ENCODE results near the gene COL19A1. TPM values are rescaled to one million over a fixed set of nuclear protein-coding genes. Genes with fewer than 3 reads are reported as not detected.

COL19A1 gene
- total RNA-seq, 2 donors from 2014 or later = 1.4 to 1.5 TPM

GRCh38 chr6:70028926-70029325, 162.6 kb downstream of the COL19A1 start:
- Mint-ChIP-seq H3K27ac (no peak overlapping the region), H3K4me3 (no peak overlapping the region), H3K4me1 (peaks cover 6% of the 10 kb centered on the region), H3K9me3 (no peaks in the 10 kb centered on the region), H3K27me3 (ENCODE audit: insufficient read depth) (no peaks in the 10 kb centered on the region), H3K36me3 (ENCODE audit: low read depth) (no peaks in the 10 kb centered on the region)
- no peak overlapping the region for H3K4me3 ChIP-seq (ENCODE audit: low read length)
- H3K9ac ChIP-seq (ENCODE audit: extremely low read depth, low read length, poor library complexity, severe bottlenecking) = no peak overlapping the region
- no peak for DNase-seq
- H3K27me3 ChIP-seq (ENCODE audit: control insufficient read depth, insufficient read depth, low read length, poor library complexity, severe bottlenecking) = no peaks in the 10 kb centered on the region
- TF ChIP-seq, protein P1, sequence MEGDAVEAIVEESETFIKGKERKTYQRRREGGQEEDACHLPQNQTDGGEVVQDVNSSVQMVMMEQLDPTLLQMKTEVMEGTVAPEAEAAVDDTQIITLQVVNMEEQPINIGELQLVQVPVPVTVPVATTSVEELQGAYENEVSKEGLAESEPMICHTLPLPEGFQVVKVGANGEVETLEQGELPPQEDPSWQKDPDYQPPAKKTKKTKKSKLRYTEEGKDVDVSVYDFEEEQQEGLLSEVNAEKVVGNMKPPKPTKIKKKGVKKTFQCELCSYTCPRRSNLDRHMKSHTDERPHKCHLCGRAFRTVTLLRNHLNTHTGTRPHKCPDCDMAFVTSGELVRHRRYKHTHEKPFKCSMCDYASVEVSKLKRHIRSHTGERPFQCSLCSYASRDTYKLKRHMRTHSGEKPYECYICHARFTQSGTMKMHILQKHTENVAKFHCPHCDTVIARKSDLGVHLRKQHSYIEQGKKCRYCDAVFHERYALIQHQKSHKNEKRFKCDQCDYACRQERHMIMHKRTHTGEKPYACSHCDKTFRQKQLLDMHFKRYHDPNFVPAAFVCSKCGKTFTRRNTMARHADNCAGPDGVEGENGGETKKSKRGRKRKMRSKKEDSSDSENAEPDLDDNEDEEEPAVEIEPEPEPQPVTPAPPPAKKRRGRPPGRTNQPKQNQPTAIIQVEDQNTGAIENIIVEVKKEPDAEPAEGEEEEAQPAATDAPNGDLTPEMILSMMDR (conservative IDR thresholded peaks at IDR 0.05) = no peak
- no peaks in the 10 kb centered on the region for H3K36me3 ChIP-seq (ENCODE audit: control insufficient read depth, insufficient read depth, low read length)
- H3K27ac ChIP-seq (ENCODE audit: low read depth, low read length) = no peak overlapping the region
- no peaks in the 10 kb centered on the region for H3K9me3 ChIP-seq (ENCODE audit: control insufficient read depth, low read length)
- no peaks in the 10 kb centered on the region for H3K4me1 ChIP-seq (ENCODE audit: control insufficient read depth, insufficient read depth, low read length)

GRCh38 chr6:70033781-70034180, 167.4 kb downstream of the COL19A1 start:
- no peaks in the 10 kb centered on the region for H3K9me3 Mint-ChIP-seq
- 82% methylated on average over 3 of the region's 3 CpGs; no CpG with 5 or more reads in 1 of the 2 experiments for WGBS, 2 experiments (ENCODE audit: insufficient coverage in 1 of 2, insufficient read length in 1 of 2)

GRCh38 chr6:70037445-70037844, 171.1 kb downstream of the COL19A1 start:
- no peaks in the 10 kb centered on the region for H3K9me3 Mint-ChIP-seq
- H3K9ac ChIP-seq (ENCODE audit: extremely low read depth, low read length, poor library complexity, severe bottlenecking) = no peak overlapping the region
- H3K36me3 Mint-ChIP-seq (ENCODE audit: low read depth) = no peaks in the 10 kb centered on the region
- no peak overlapping the region for H3K4me3 Mint-ChIP-seq
- no peak overlapping the region for H3K27ac Mint-ChIP-seq
- H3K27ac ChIP-seq (ENCODE audit: low read depth, low read length) = no peak overlapping the region
- no peaks in the 10 kb centered on the region for H3K36me3 ChIP-seq (ENCODE audit: control insufficient read depth, insufficient read depth, low read length)
- no peaks in the 10 kb centered on the region for H3K9me3 ChIP-seq (ENCODE audit: control insufficient read depth, low read length)
- no peaks in the 10 kb centered on the region for H3K4me1 ChIP-seq (ENCODE audit: control insufficient read depth, insufficient read depth, low read length)
- WGBS, 2 experiments (ENCODE audit: insufficient coverage in 1 of 2, insufficient read length in 1 of 2) = 67% methylated on average over 1 of the region's 1 CpG; no CpG with 5 or more reads in 1 of the 2 experiments
- DNase-seq = no peak
- TF ChIP-seq, protein P1 (conservative IDR thresholded peaks at IDR 0.05) = no peak
- no peaks in the 10 kb centered on the region for H3K27me3 ChIP-seq (ENCODE audit: control insufficient read depth, insufficient read depth, low read length, poor library complexity, severe bottlenecking)
- H3K4me1 Mint-ChIP-seq = peaks cover 14% of the 10 kb centered on the region
- H3K27me3 Mint-ChIP-seq (ENCODE audit: insufficient read depth) = no peaks in the 10 kb centered on the region
- no peak overlapping the region for H3K4me3 ChIP-seq (ENCODE audit: low read length)

More at GRCh38 chr6:70033781-70034180, 167.4 kb downstream of the COL19A1 start:
- Mint-ChIP-seq H3K4me3 (no peak overlapping the region), H3K4me1 (peaks cover 14% of the 10 kb centered on the region), H3K36me3 (ENCODE audit: low read depth) (no peaks in the 10 kb centered on the region), H3K27me3 (ENCODE audit: insufficient read depth) (no peaks in the 10 kb centered on the region), H3K27ac (no peak overlapping the region)
- H3K27me3 ChIP-seq (ENCODE audit: control insufficient read depth, insufficient read depth, low read length, poor library complexity, severe bottlenecking) = no peaks in the 10 kb centered on the region
- H3K9me3 ChIP-seq (ENCODE audit: control insufficient read depth, low read length) = no peaks in the 10 kb centered on the region
- no peak overlapping the region for H3K4me3 ChIP-seq (ENCODE audit: low read length)
- DNase-seq = no peak
- TF ChIP-seq, protein P1 (conservative IDR thresholded peaks at IDR 0.05) = no peak
- H3K9ac ChIP-seq (ENCODE audit: extremely low read depth, low read length, poor library complexity, severe bottlenecking) = no peak overlapping the region
- H3K4me1 ChIP-seq (ENCODE audit: control insufficient read depth, insufficient read depth, low read length) = no peaks in the 10 kb centered on the region
- no peak overlapping the region for H3K27ac ChIP-seq (ENCODE audit: low read depth, low read length)
- H3K36me3 ChIP-seq (ENCODE audit: control insufficient read depth, insufficient read depth, low read length) = no peaks in the 10 kb centered on the region
